Natural killer cell (primary cell): ENCODE results near the gene MTURN. TPM values are rescaled to one million over a fixed set of nuclear protein-coding genes. Genes with fewer than 3 reads are reported as not detected.
A peak's percentile ranks its signal among the peaks of the same experiment; 100 is the strongest.

Experiments
- ATAC-seq, 3 donors: fragments of 150-1000 bp in 2 of 3; fragments of 200-7000 bp in 1 of 3; cut with Tn5 transposase; 1 replicate in 1 of 3; 2 replicates in 2 of 3; pipeline ENCODE4 v1.10.0; 2021; ENCODE audit warnings: mild to moderate bottlenecking in 2 of 3, moderate library complexity in 2 of 3
- DNase-seq, 2 donors: peaks; one replicate each; pipeline versions ENCODE4 v3.0.0 to v3.0.0-alpha.2; 2013 to 2021; ENCODE audit warnings: mixed read lengths in 1 of 2
- H3K27ac ChIP-seq: one replicate; pipeline ENCODE4 v1.5.1; 2013; ENCODE audit warnings: mild to moderate bottlenecking, low read length
- H3K27me3 ChIP-seq: one replicate; pipeline ENCODE4 v1.6.1; 2013; ENCODE audit warnings: low read length; ENCODE audit not compliant: control insufficient read depth, insufficient read depth
- H3K36me3 ChIP-seq: one replicate; pipeline ENCODE4 v1.6.1; 2013; ENCODE audit warnings: low read length; ENCODE audit not compliant: control insufficient read depth, insufficient read depth
- H3K4me1 ChIP-seq: one replicate; pipeline ENCODE4 v1.6.1; 2013; ENCODE audit warnings: low read length; ENCODE audit not compliant: control insufficient read depth, insufficient read depth
- H3K4me3 ChIP-seq: one replicate; pipeline ENCODE4 v1.5.1; 2013; ENCODE audit warnings: low read length
- H3K9me3 ChIP-seq: one replicate; pipeline ENCODE4 v1.6.1; 2013; ENCODE audit warnings: low read length; ENCODE audit not compliant: control insufficient read depth, insufficient read depth
- H3K27ac Mint-ChIP-seq, 2 donors: one replicate each; pipeline ENCODE4 v1.8.0; 2022; ENCODE audit warnings: mild to moderate bottlenecking in 2 of 2, mixed read lengths in 2 of 2, moderate library complexity in 1 of 2
- H3K27me3 Mint-ChIP-seq, 2 donors: one replicate each; pipeline ENCODE4 v1.8.0; 2022; ENCODE audit warnings: low read depth in 2 of 2, mixed read lengths in 2 of 2
- H3K36me3 Mint-ChIP-seq: one replicate; pipeline ENCODE4 v1.8.0; 2022; ENCODE audit warnings: mixed read lengths
- H3K4me1 Mint-ChIP-seq, 2 donors: one replicate each; pipeline ENCODE4 v1.8.0; 2022; ENCODE audit warnings: mixed read lengths in 2 of 2
- H3K4me3 Mint-ChIP-seq: one replicate; pipeline ENCODE4 v1.8.0; 2022; ENCODE audit warnings: mild to moderate bottlenecking, moderate library complexity, mixed read lengths
- H3K9me3 Mint-ChIP-seq, 2 donors: one replicate each; pipeline ENCODE4 v1.8.0; 2022; ENCODE audit warnings: mixed read lengths in 2 of 2
- WGBS: methylation state at CpG from one replicate; pipeline ENCODE4 v1.1.7; 2013; ENCODE audit warnings: missing lambda C conversion rate; ENCODE audit not compliant: insufficient coverage; 5-methylcytosine and 5-hydroxymethylcytosine counted together
- intact Hi-C: fragments of 100-400 bp; cut with micrococcal nuclease; formaldehyde crosslinking; loops from one replicate; pipeline ENCODE4 v1.14.2; 2022
- total RNA-seq, 4 donors: library from RNA; stranded (reverse); fragments of 120-200 nt in 1 of 4; gene quantifications; one replicate each; pipeline versions ENCODE4 v1.2.3 to v1.2.4, GENCODE V29; 2013 to 2022
- TF ChIP-seq, protein P1 (sequence below): fragments of 200-600 bp; IDR thresholded peaks from one replicate; pipeline ENCODE4 v1.8.0; 2022; ENCODE audit warnings: antibody characterized with exemption

Gene MTURN
- total RNA-seq, 3 donors from 2014 or later (not counting 1 experiment from before 2014, with no cell fraction given), result 31.6 to 37.3 (median 32.8) TPM

DNA sequence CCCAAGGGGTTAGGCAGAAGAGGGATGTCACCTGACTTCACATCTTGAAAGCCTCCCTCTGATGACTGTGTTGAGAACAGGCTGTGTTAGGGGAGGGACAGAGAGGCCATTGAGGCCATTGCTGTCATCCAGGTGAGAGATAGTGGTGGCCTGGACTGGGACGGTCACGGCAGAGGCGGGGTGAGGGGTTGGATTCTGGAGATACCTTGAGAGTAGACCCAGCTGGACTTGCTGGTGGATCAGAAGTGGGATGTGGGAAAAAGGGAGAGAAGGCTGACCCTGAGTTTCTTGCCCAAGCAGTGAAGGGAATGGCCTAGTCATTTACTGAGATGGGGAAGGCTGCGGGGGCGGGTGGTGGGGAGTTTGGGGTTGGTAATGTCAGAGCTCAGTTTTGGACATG, 13.6 kb downstream of the MTURN start:
- intact Hi-C loops, result no loop called here
- Histone ChIP-seq H3K27ac (no peak overlapping the region), H3K4me1 (peaks cover 8% of the 10 kb centered on the region), H3K9me3 (no peaks in the 10 kb centered on the region), H3K4me3 (no peak overlapping the region), H3K27me3 (no peaks in the 10 kb centered on the region), H3K36me3 (no peaks in the 10 kb centered on the region)
- 97% methylated on average over 5 of the region's 5 CpGs for WGBS
- H3K9me3 Mint-ChIP-seq, result no peaks in the 10 kb centered on the region
- H3K36me3 Mint-ChIP-seq, result no peaks in the 10 kb centered on the region
- ATAC-seq, result no peak
- DNase-seq, result no peak
- no peak overlapping the region for H3K27ac Mint-ChIP-seq
- H3K4me1 Mint-ChIP-seq, result no peaks in the 10 kb centered on the region
- TF ChIP-seq, protein P1, sequence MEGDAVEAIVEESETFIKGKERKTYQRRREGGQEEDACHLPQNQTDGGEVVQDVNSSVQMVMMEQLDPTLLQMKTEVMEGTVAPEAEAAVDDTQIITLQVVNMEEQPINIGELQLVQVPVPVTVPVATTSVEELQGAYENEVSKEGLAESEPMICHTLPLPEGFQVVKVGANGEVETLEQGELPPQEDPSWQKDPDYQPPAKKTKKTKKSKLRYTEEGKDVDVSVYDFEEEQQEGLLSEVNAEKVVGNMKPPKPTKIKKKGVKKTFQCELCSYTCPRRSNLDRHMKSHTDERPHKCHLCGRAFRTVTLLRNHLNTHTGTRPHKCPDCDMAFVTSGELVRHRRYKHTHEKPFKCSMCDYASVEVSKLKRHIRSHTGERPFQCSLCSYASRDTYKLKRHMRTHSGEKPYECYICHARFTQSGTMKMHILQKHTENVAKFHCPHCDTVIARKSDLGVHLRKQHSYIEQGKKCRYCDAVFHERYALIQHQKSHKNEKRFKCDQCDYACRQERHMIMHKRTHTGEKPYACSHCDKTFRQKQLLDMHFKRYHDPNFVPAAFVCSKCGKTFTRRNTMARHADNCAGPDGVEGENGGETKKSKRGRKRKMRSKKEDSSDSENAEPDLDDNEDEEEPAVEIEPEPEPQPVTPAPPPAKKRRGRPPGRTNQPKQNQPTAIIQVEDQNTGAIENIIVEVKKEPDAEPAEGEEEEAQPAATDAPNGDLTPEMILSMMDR, result no peak
- H3K4me3 Mint-ChIP-seq, result no peak overlapping the region
- peaks cover 0 to 2% of the 10 kb centered on the region in 2 donors for H3K27me3 Mint-ChIP-seq

DNA sequence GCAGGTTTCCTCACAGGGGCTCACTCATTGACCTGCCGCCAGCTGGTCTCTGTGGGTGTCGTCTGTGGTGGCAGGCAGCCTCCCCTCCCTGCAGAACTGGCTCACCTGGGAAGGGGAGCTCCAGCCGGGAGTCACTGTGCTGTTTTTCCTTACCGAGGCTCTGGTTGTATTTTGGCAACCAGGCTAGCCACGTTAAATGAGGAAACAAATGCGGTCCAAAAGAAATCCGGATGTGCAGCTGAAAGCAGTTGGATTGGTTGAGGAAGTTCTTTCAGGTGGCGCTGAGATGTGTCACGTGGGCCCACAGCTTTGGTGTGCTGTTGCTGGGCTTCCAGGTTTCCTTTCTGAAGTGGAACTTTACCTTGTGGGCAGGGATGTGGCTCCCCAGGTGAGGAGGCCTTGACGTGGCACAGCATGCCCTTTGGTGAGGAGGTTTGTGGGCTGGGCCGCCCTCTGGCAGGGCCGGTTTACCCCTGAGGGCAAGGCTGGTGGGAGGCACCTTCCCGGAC, 14.2 kb downstream of the MTURN start:
- DNase-seq (peak in 1 of 2 donors; percentile 66), ATAC-seq (peak; percentile 30 to 56 (median 44))
- Histone ChIP-seq H3K9me3 (no peaks in the 10 kb centered on the region), H3K27ac (no peak overlapping the region), H3K4me1 (peaks cover 8% of the 10 kb centered on the region), H3K27me3 (no peaks in the 10 kb centered on the region), H3K4me3 (no peak overlapping the region), H3K36me3 (no peaks in the 10 kb centered on the region)
- no peak overlapping the region for H3K27ac Mint-ChIP-seq
- peaks cover 0 to 2% of the 10 kb centered on the region in 2 donors for H3K27me3 Mint-ChIP-seq
- no peaks in the 10 kb centered on the region for H3K9me3 Mint-ChIP-seq
- H3K36me3 Mint-ChIP-seq, result no peaks in the 10 kb centered on the region
- H3K4me1 Mint-ChIP-seq, result no peaks in the 10 kb centered on the region
- H3K4me3 Mint-ChIP-seq, result peak overlapping the region; percentile 9
- intact Hi-C loops, result no loop called here
- TF ChIP-seq, protein P1, result no peak
- 24% methylated on average over 13 of the region's 13 CpGs for WGBS

DNA sequence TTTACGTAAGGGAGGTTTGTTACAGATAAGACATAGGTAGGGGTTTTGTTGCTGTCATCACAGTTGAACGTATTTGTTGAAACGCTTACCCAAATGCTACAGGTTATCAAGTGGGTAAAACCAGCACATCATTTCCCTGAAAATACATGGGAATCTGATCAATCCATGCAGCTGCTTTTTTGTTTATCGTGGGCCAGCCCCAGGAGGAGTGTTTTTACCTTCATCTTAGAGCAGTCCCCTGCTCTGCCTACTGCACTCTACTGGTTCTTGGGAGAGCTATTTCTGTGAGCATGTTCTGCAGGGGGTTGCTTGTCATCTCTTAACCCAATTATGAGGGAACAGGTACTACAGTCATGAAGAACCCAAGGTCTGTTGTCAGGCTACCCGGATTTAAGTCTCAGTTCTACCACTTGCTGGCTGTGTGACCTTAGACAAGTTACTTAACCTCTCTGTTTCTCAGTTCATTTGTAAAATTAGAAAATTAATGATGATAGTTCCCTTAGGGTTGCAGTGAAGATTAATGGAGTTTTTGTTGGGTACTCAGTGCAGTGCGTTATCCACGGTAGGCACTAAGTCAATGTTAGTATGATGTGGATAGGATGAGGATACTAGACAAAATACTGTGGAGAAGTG, 15.0 kb downstream of the MTURN start:
- H3K27me3 ChIP-seq, result no peaks in the 10 kb centered on the region
- ATAC-seq (no peak), DNase-seq (no peak)
- Mint-ChIP-seq H3K4me3 (no peak overlapping the region), H3K4me1 (no peaks in the 10 kb centered on the region), H3K9me3 (no peaks in the 10 kb centered on the region), H3K27ac (no peak overlapping the region), H3K27me3 (peaks cover 0 to 2% of the 10 kb centered on the region in 2 donors), H3K36me3 (no peaks in the 10 kb centered on the region)
- H3K4me3 ChIP-seq, result no peak overlapping the region
- H3K4me1 ChIP-seq, result peaks cover 8% of the 10 kb centered on the region
- 95% methylated on average over 7 of the region's 7 CpGs for WGBS
- TF ChIP-seq, protein P1, result no peak
- no peaks in the 10 kb centered on the region for H3K36me3 ChIP-seq
- H3K9me3 ChIP-seq, result no peaks in the 10 kb centered on the region
- intact Hi-C loops, result no loop called here
- H3K27ac ChIP-seq, result no peak overlapping the region

DNA sequence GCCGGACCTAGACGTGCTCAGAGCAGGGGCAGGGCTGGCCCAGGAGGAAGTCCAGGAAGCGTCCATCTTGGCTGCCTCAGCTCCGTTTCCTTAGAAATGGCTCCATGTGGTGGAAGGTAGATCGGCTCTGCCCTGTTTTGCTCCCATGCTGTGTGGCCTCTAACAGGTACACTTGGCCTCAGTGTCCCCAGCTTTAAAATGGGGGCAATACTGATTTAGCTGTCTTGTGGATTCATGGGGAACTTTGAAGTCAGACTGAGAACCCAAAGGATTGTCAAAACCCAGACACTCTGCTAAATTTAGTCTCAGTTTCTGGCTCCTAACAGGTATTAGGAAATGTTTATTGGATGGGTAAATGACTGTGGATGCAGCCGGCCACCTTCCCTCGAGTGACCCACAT, 15.9 kb downstream of the MTURN start:
- H3K4me1 Mint-ChIP-seq, result peaks cover 0 to 5% of the 10 kb centered on the region in 2 donors
- no peak overlapping the region for H3K27ac Mint-ChIP-seq
- TF ChIP-seq, protein P1, result no peak
- Histone ChIP-seq H3K9me3 (no peaks in the 10 kb centered on the region), H3K27me3 (no peaks in the 10 kb centered on the region), H3K27ac (no peak overlapping the region), H3K4me1 (peaks cover 8% of the 10 kb centered on the region), H3K36me3 (no peaks in the 10 kb centered on the region), H3K4me3 (no peak overlapping the region)
- 97% methylated on average over 5 of the region's 7 CpGs for WGBS
- no peak overlapping the region for H3K4me3 Mint-ChIP-seq
- H3K36me3 Mint-ChIP-seq, result no peaks in the 10 kb centered on the region
- H3K9me3 Mint-ChIP-seq, result no peaks in the 10 kb centered on the region
- intact Hi-C loops, result no loop called here
- H3K27me3 Mint-ChIP-seq, result peaks cover 0 to 2% of the 10 kb centered on the region in 2 donors
- ATAC-seq (no peak), DNase-seq (no peak)
